HL-60 (cell line): Measurements from ENCODE around the gene ORM2.

Source experiments
- GABPA ChIP-seq: IDR thresholded peaks from 2 replicates; pipeline ENCODE4 v1.6.1; 2012; ENCODE audit warnings: low read depth
- POLR2AphosphoS5 ChIP-seq: IDR thresholded peaks from 2 replicates; pipeline ENCODE4 v1.6.1; 2012; ENCODE audit warnings: low read depth
- SPI1 ChIP-seq: IDR thresholded peaks from 2 replicates; pipeline ENCODE4 v1.6.1; 2012; ENCODE audit warnings: low read depth, mild to moderate bottlenecking, borderline replicate concordance
- TF ChIP-seq, protein P1 (sequence below): IDR thresholded peaks from one replicate; pipeline ENCODE4 v1.5.1; 2011; ENCODE audit warnings: low read length, control low read depth, inconsistent platforms; ENCODE audit not compliant: insufficient read depth
- TF ChIP-seq, protein P2 (sequence below): IDR thresholded peaks from 2 replicates; pipeline ENCODE4 v1.6.1; 2012; ENCODE audit warnings: low read depth; ENCODE audit not compliant: insufficient replicate concordance

DNA sequence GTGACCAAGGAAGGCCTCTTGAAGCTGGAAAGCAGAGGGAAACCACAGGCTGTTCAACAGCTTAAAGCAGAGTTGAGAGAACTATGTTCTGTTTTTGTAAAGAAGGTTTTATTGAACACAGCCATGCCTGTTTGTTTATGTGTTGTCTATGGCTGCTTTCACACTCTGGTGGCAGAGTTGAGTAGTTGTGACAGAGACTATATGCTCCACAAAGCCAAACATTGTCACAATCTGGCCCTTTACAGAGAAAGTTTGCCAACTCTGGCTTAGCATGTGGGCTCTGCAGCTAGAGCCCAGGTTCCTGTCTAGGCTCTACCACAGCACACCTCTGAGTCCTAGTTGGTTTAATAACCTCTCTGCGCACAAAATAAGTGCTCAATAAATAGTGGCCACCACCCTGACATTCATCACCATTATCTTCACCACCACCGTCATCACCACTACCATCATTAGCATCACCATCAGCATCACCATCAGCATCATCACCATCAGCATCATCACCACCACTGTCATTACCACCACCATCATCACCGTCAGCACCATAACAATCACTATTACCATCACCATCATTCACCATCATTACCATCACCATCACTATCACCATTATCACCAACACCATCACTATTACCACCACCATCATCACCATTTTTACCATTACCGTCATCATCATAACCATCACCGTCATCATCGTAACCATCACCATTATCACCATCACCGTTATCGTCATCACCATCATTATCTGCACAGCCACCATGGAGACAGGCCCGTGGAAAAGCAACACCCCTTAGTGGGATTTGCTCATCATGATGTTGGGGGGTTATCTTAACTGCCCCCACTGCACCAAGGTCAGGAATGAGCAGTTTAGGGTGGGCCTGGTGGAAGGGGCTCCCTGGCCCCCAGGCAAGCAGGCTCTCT, 39.8 kb downstream of the ORM2 start:
- TF ChIP-seq, protein P1, sequence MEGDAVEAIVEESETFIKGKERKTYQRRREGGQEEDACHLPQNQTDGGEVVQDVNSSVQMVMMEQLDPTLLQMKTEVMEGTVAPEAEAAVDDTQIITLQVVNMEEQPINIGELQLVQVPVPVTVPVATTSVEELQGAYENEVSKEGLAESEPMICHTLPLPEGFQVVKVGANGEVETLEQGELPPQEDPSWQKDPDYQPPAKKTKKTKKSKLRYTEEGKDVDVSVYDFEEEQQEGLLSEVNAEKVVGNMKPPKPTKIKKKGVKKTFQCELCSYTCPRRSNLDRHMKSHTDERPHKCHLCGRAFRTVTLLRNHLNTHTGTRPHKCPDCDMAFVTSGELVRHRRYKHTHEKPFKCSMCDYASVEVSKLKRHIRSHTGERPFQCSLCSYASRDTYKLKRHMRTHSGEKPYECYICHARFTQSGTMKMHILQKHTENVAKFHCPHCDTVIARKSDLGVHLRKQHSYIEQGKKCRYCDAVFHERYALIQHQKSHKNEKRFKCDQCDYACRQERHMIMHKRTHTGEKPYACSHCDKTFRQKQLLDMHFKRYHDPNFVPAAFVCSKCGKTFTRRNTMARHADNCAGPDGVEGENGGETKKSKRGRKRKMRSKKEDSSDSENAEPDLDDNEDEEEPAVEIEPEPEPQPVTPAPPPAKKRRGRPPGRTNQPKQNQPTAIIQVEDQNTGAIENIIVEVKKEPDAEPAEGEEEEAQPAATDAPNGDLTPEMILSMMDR: no peak
- TF ChIP-seq GABPA: no peak
- TF ChIP-seq, protein P2, sequence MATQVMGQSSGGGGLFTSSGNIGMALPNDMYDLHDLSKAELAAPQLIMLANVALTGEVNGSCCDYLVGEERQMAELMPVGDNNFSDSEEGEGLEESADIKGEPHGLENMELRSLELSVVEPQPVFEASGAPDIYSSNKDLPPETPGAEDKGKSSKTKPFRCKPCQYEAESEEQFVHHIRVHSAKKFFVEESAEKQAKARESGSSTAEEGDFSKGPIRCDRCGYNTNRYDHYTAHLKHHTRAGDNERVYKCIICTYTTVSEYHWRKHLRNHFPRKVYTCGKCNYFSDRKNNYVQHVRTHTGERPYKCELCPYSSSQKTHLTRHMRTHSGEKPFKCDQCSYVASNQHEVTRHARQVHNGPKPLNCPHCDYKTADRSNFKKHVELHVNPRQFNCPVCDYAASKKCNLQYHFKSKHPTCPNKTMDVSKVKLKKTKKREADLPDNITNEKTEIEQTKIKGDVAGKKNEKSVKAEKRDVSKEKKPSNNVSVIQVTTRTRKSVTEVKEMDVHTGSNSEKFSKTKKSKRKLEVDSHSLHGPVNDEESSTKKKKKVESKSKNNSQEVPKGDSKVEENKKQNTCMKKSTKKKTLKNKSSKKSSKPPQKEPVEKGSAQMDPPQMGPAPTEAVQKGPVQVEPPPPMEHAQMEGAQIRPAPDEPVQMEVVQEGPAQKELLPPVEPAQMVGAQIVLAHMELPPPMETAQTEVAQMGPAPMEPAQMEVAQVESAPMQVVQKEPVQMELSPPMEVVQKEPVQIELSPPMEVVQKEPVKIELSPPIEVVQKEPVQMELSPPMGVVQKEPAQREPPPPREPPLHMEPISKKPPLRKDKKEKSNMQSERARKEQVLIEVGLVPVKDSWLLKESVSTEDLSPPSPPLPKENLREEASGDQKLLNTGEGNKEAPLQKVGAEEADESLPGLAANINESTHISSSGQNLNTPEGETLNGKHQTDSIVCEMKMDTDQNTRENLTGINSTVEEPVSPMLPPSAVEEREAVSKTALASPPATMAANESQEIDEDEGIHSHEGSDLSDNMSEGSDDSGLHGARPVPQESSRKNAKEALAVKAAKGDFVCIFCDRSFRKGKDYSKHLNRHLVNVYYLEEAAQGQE: no peak
- no peak for TF ChIP-seq POLR2AphosphoS5
- no peak for TF ChIP-seq SPI1
